ENCODE data around the gene MRPS14.

MRPS14 gene

GRCh38 chr1:174964261-174964971 lies 58.8 kb downstream of the MRPS14 start:
- no peaks in the 10 kb centered on the region for H3K4me1 ChIP-seq (ENCODE audit: control insufficient read depth, low read depth, low read length)
- H3K27me3 ChIP-seq (ENCODE audit: control insufficient read depth, insufficient read depth, low read length): no peaks in the 10 kb centered on the region
- H3K36me3 ChIP-seq (ENCODE audit: control insufficient read depth, low read depth, low read length): peaks cover 46% of the 10 kb centered on the region
- no peaks in the 10 kb centered on the region for H3K9me3 ChIP-seq (ENCODE audit: control insufficient read depth, low read depth, low read length)
- H3K27ac ChIP-seq (ENCODE audit: low read length): no peak overlapping the region
- no peak overlapping the region for H3K4me3 ChIP-seq (ENCODE audit: low read length)
- no peak overlapping the region for H3K9ac ChIP-seq (ENCODE audit: low read length)

- Histone ChIP-seq H3K27ac (ENCODE audit: low read length) (no peak overlapping the region), H3K4me3 (ENCODE audit: low read length) (no peak overlapping the region), H3K9ac (ENCODE audit: low read length) (no peak overlapping the region), H3K9me3 (ENCODE audit: control insufficient read depth, low read depth, low read length) (no peaks in the 10 kb centered on the region), H3K4me1 (ENCODE audit: control insufficient read depth, low read depth, low read length) (no peaks in the 10 kb centered on the region), H3K36me3 (ENCODE audit: control insufficient read depth, low read depth, low read length) (peaks cover 46% of the 10 kb centered on the region), H3K27me3 (ENCODE audit: control insufficient read depth, insufficient read depth, low read length) (no peaks in the 10 kb centered on the region)
These were observed 59.6 kb downstream of the MRPS14 start for GRCh38 chr1:174963529-174964125.
